HAP-1 (cell line): ENCODE measurements around the gene GOLT1B.
A peak's percentile ranks its signal among the peaks of the same experiment; 100 is the strongest.
"Not testable (repeated sequence)": the region's sequence is repeated elsewhere in the genome, so short reads cannot be mapped to it uniquely, and the experiment has no call there.

Source experiments
- DNase-seq, 2 experiments: peaks; one replicate each; pipeline ENCODE4 v3.0.0-alpha.2; 2016 to 2020; ENCODE audit warnings: low spot score in 2 of 2
- H3K27me3 ChIP-seq: fragments of 250-450 bp; sonication (Bioruptor Pico); 2 replicates; pipeline ENCODE4 v1.5.1; 2020; ENCODE audit warnings: low read depth, mild to moderate bottlenecking, moderate library complexity
- H3K36me3 ChIP-seq: fragments of 250-450 bp; sonication (Bioruptor Pico); replicated peaks from 2 replicates; pipeline ENCODE4 v1.5.1; 2020; ENCODE audit warnings: mild to moderate bottlenecking
- H3K4me1 ChIP-seq: fragments of 250-450 bp; sonication (Bioruptor Pico); 2 replicates; pipeline ENCODE4 v1.5.1; 2020; ENCODE audit warnings: mild to moderate bottlenecking
- H3K4me3 ChIP-seq: fragments of 250-450 bp; sonication (Bioruptor Pico); 2 replicates; pipeline ENCODE4 v1.5.1; 2020; ENCODE audit warnings: mild to moderate bottlenecking, moderate library complexity
- H3K9me3 ChIP-seq: fragments of 250-450 bp; sonication (Bioruptor Pico); 2 replicates; pipeline ENCODE4 v1.5.1; 2020; ENCODE audit warnings: mild to moderate bottlenecking, moderate library complexity
- in situ Hi-C: fragments of 300-500 bp; cut with MboI; formaldehyde crosslinking; loops from 3 replicates; pipeline ENCODE4 v1.14.3; 2020; ENCODE audit warnings: low sequenced_read_pairs, inconsistent platforms, mixed read lengths

The GOLT1B gene

GRCh38 chr12:21501258-21502163 lies at the start of gene GOLT1B, which contains the start of gene RECQL:
Gene GOLT1B (plus strand): TSS chr12:21501789. CDS start chr12:21501924, 135 bp downstream.
Gene RECQL (minus strand): TSS chr12:21501635. CDS start chr12:21499570, 2,065 bp downstream.
- H3K36me3 ChIP-seq = peaks cover 21% of the 10 kb centered on the region
- H3K4me1 ChIP-seq = peaks cover 17% of the 10 kb centered on the region
- DNase-seq = peak; percentile 92 to 96
- H3K9me3 ChIP-seq = no peaks in the 10 kb centered on the region
- in situ Hi-C loops = loop anchor here (10.0 kb wide), 1 partner anchor 153 kb away; the partner anchor contains the start of gene LDHB
- H3K27me3 ChIP-seq = no peaks in the 10 kb centered on the region
- peak within 1 kb of the TSS; percentile 90 for H3K4me3 ChIP-seq

- H3K27me3 ChIP-seq = no peaks in the 10 kb centered on the region
- DNase-seq = no peak
- H3K4me3 ChIP-seq = no peak overlapping the region
- H3K9me3 ChIP-seq = no peaks in the 10 kb centered on the region
- in situ Hi-C loops = no loop called here
- peaks cover 11% of the 10 kb centered on the region for H3K4me1 ChIP-seq
- peaks cover 15% of the 10 kb centered on the region for H3K36me3 ChIP-seq
These were observed 48.2 kb upstream of the GOLT1B start for GRCh38 chr12:21453312-21453852.

GRCh38 chr12:21456291-21456780 lies 45.3 kb upstream of the GOLT1B start:
- DNase-seq = no peak
- in situ Hi-C loops = no loop called here
- Histone ChIP-seq H3K36me3 (peaks cover 18% of the 10 kb centered on the region), H3K4me3 (no peak overlapping the region), H3K27me3 (no peaks in the 10 kb centered on the region), H3K9me3 (no peaks in the 10 kb centered on the region), H3K4me1 (no peaks in the 10 kb centered on the region)

- H3K4me3 ChIP-seq = no peak overlapping the region
- no peak for DNase-seq
- H3K4me1 ChIP-seq = no peaks in the 10 kb centered on the region
- H3K9me3 ChIP-seq = no peaks in the 10 kb centered on the region
- H3K36me3 ChIP-seq = peaks cover 18% of the 10 kb centered on the region
- in situ Hi-C loops = no loop called here
- no peaks in the 10 kb centered on the region for H3K27me3 ChIP-seq
These were observed 42.1 kb upstream of the GOLT1B start for GRCh38 chr12:21459474-21459873.

- DNase-seq, H3K27me3 ChIP-seq, H3K4me1 ChIP-seq, H3K9me3 ChIP-seq, in situ Hi-C loops, H3K4me3 ChIP-seq: not testable (repeated sequence)
- H3K36me3 ChIP-seq = peaks cover 26% of the 10 kb centered on the region
These were observed 34.3 kb upstream of the GOLT1B start for GRCh38 chr12:21467334-21467733.

GRCh38 chr12:21471294-21471693 lies 30.3 kb upstream of the GOLT1B start:
- Histone ChIP-seq H3K36me3 (peaks cover 43% of the 10 kb centered on the region), H3K9me3 (no peaks in the 10 kb centered on the region), H3K4me3 (no peak overlapping the region), H3K27me3 (no peaks in the 10 kb centered on the region), H3K4me1 (no peaks in the 10 kb centered on the region)
- in situ Hi-C loops = no loop called here
- no peak for DNase-seq

GRCh38 chr12:21472197-21472823 lies 29.3 kb upstream of the GOLT1B start:
- Histone ChIP-seq H3K4me1 (no peaks in the 10 kb centered on the region), H3K36me3 (peaks cover 40% of the 10 kb centered on the region), H3K9me3 (no peaks in the 10 kb centered on the region), H3K4me3 (no peak overlapping the region), H3K27me3 (no peaks in the 10 kb centered on the region)
- in situ Hi-C loops = no loop called here
- DNase-seq = no peak

GRCh38 chr12:21475552-21475951 lies 26.0 kb upstream of the GOLT1B start:
- no peak overlapping the region for H3K4me3 ChIP-seq
- no peaks in the 10 kb centered on the region for H3K9me3 ChIP-seq
- no peaks in the 10 kb centered on the region for H3K27me3 ChIP-seq
- in situ Hi-C loops = no loop called here
- no peak for DNase-seq
- no peaks in the 10 kb centered on the region for H3K4me1 ChIP-seq
- H3K36me3 ChIP-seq = peaks cover 51% of the 10 kb centered on the region

- Histone ChIP-seq H3K27me3 (no peaks in the 10 kb centered on the region), H3K36me3 (peaks cover 46% of the 10 kb centered on the region), H3K4me1 (no peaks in the 10 kb centered on the region), H3K4me3 (no peak overlapping the region), H3K9me3 (no peaks in the 10 kb centered on the region)
- in situ Hi-C loops = no loop called here
- DNase-seq = no peak
These were observed 24.6 kb upstream of the GOLT1B start for GRCh38 chr12:21476949-21477348.

GRCh38 chr12:21478756-21479455 lies 22.7 kb upstream of the GOLT1B start:
- Histone ChIP-seq H3K4me1 (no peaks in the 10 kb centered on the region), H3K4me3 (no peak overlapping the region), H3K9me3 (no peaks in the 10 kb centered on the region), H3K36me3 (peaks cover 52% of the 10 kb centered on the region), H3K27me3 (no peaks in the 10 kb centered on the region)
- in situ Hi-C loops = no loop called here
- DNase-seq = no peak

GRCh38 chr12:21483531-21483930 lies 18.1 kb upstream of the GOLT1B start:
- H3K36me3 ChIP-seq = peaks cover 26% of the 10 kb centered on the region
- H3K4me1 ChIP-seq = no peaks in the 10 kb centered on the region
- no peak for DNase-seq
- in situ Hi-C loops = no loop called here
- no peaks in the 10 kb centered on the region for H3K27me3 ChIP-seq
- H3K4me3 ChIP-seq = no peak overlapping the region
- no peaks in the 10 kb centered on the region for H3K9me3 ChIP-seq

- no peak for DNase-seq
- H3K4me3 ChIP-seq = no peak overlapping the region
- in situ Hi-C loops = no loop called here
- no peaks in the 10 kb centered on the region for H3K9me3 ChIP-seq
- H3K36me3 ChIP-seq = peaks cover 31% of the 10 kb centered on the region
- no peaks in the 10 kb centered on the region for H3K27me3 ChIP-seq
- H3K4me1 ChIP-seq = no peaks in the 10 kb centered on the region
These were observed 15.6 kb upstream of the GOLT1B start for GRCh38 chr12:21485998-21486397.

- H3K27me3 ChIP-seq = no peaks in the 10 kb centered on the region
- DNase-seq = no peak
- in situ Hi-C loops = loop anchor here (10.0 kb wide), 1 partner anchor 155 kb away; the partner anchor contains the start of gene LDHB
- peaks cover 17% of the 10 kb centered on the region for H3K4me1 ChIP-seq
- H3K36me3 ChIP-seq = peaks cover 24% of the 10 kb centered on the region
- peak overlapping the region; percentile 90; the same call in 1 of the 2 replicates for H3K4me3 ChIP-seq
- no peaks in the 10 kb centered on the region for H3K9me3 ChIP-seq
These were observed 1.8 kb upstream of the GOLT1B start for GRCh38 chr12:21499765-21500164.
